Large intestine (tissue), 12 donors: ENCODE measurements around the gene FBF1. TPM values are rescaled to one million over a fixed set of nuclear protein-coding genes. Genes with fewer than 3 reads are reported as not detected.
A peak's percentile ranks its signal among the peaks of the same experiment; 100 is the strongest.

Experiments
- DNase-seq, 2 donors: peaks; one replicate each; pipeline versions ENCODE4 v3.0.0 to v3.0.0-alpha.2; 2013
- H3K27ac ChIP-seq: one replicate; pipeline ENCODE4 v1.5.1; 2013; ENCODE audit warnings: low read length
- H3K27me3 ChIP-seq: 2 replicates; pipeline ENCODE4 v1.6.1; 2013; ENCODE audit warnings: low read length; ENCODE audit not compliant: control insufficient read depth, insufficient read depth
- H3K36me3 ChIP-seq: 2 replicates; pipeline ENCODE4 v1.6.1; 2013; ENCODE audit warnings: low read length; ENCODE audit not compliant: control insufficient read depth, insufficient read depth
- H3K4me1 ChIP-seq: one replicate; pipeline ENCODE4 v1.6.1; 2013; ENCODE audit warnings: low read length; ENCODE audit not compliant: control insufficient read depth, insufficient read depth
- H3K4me3 ChIP-seq: one replicate; pipeline ENCODE4 v1.5.1; 2013; ENCODE audit warnings: low read length
- H3K9me3 ChIP-seq: one replicate; pipeline ENCODE4 v1.6.1; 2013; ENCODE audit warnings: mild to moderate bottlenecking, low read depth, low read length, moderate library complexity; ENCODE audit not compliant: control insufficient read depth
- WGBS: methylation state at CpG from one replicate; pipeline ENCODE4 v1.1.5; 2013; ENCODE audit warnings: low lambda C conversion rate; ENCODE audit not compliant: insufficient coverage; 5-methylcytosine and 5-hydroxymethylcytosine counted together
- long read RNA-seq, 11 donors: transcript quantifications; one replicate each; lab custom pipeline, GENCODE V29; 2026
- polyA plus RNA-seq: library from polyadenylated mRNA; unstranded; fragments of 120-200 nt; gene quantifications from one replicate; pipeline ENCODE4 v1.2.1, GENCODE V29; 2013

Gene FBF1, protein sequence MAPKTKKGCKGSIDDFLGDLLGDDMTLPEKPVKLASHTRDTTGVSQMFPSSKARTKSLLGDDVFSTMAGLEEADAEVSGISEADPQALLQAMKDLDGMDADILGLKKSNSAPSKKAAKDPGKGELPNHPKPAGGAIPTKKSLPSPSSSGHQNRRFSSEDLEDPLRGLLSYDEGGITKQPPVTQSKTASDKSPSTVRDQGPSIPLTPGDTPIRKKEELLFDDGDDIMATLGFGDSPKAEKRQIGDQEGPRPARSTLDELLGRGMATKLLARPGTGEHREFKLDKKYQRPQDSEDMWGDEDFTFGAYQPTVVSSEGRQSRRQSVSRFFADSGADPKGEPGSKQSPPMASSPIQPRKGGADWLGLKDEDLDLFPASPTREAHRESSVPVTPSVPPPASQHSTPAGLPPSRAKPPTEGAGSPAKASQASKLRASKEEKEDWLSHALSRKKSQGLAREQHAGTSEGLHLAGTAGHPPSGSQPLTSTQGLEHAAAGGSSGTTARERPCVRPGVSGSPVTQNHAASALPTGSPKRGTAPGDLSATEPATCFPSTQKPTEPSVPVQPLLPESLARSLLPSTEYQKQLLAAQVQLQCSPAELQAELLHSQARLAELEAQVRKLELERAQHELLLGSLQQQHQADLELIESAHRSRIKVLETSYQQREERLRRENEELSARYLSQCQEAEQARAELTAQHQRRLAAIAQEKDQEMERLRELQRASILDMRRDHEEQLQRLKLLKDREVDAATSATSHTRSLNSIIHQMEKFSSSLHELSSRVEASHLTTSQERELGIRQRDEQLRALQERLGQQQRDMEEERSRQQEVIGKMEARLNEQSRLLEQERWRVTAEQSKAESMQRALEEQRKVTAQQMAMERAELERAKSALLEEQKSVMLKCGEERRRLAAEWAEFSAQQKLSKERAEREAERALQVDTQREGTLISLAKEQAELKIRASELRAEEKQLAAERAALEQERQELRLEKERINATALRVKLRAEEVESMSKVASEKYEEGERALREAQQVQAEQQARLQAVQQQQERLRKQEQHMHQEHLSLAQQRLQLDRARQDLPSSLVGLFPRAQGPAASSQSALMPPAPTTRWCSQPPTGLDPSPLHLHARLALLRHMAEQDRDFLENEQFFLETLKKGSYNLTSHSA
- polyA plus RNA-seq = 52.1 TPM
- long read RNA-seq, donor 1 = 0 reads
- long read RNA-seq, donor 2 = 0 reads
- long read RNA-seq, donor 3 = 0 reads
- long read RNA-seq, donor 4 = 0 reads
- long read RNA-seq, donor 5 = 0 reads
- long read RNA-seq, donor 6 = 0 reads
- long read RNA-seq, donor 7 = 0 reads
- long read RNA-seq, donor 8 = 0 reads
- long read RNA-seq, donor 9, partial matches to known transcripts = 0 of 1 reads
- long read RNA-seq, donor 9, other reads (novel, unspliced or antisense) = 0 of 1 reads
- long read RNA-seq, donor 10 = 0 reads
- long read RNA-seq, donor 11 = 0 reads

DNA sequence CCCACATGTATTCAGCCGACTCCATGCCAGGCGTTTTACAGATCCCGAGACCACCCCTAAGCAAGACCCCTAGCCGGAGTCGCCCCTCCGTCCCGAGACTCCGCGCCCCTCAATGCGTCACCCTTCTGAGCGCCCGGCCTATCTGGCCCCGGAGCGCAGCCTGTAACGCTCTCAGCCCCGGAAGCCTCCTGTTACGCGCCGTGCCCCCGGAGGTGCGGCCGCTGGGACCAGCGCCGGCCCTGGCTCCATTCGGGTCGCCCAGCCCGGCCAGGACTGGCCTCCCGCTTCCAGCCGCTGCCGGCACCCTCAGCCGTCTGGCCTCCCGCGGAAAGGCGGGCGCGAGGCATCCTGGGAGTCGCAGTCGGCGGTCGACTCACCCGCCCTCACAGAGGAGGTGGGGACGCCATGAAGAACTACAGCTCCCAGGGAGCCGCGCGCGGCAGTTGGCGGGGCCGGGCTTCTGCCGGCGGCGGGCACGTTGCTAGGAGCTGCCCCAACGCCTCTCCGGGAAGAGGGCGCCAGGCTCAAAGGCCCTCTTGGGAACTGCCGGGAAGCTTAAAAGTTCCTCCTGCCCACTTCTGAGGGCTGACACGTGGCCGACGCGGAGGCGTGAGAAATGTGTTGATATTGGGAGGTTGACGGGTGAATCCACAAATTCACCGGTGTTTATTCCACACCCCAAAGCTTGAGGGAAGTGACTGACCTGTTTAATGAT is at the start of gene FBF1:
Gene FBF1 (minus strand): TSS at position 316 of the 715 bp plus-strand sequence. CDS start 2,893 bp downstream, outside the sequence.
- WGBS = no CpG with 5 or more reads among the region's 63 CpGs
- H3K27ac ChIP-seq = peak within 1 kb of the TSS; percentile 61
- peak within 1 kb of the TSS; percentile 99 for H3K4me3 ChIP-seq

DNA sequence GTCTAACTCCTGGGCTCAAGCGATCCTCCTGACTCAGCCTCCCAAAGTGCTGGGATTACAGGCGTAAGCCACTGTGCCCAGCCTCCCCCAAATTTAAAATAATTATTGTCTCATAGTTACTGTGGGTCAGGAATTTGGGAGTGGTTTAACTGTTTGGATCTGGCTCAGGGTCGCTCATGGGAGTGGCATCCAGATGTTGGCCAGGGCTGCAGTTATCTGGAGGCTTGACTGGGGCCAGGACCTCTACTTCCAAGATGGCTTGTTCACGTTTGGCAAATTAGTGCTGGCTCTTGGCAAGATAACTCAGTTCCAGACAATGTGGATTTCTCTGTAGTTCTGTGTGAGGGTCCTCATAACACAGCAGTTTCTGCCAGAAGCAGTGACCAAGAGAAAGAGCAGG is 46.2 kb upstream of the FBF1 start:
- no peak for DNase-seq
- peaks cover 21% of the 10 kb centered on the region for H3K36me3 ChIP-seq
- H3K27me3 ChIP-seq = no peaks in the 10 kb centered on the region
- WGBS = no CpG with 5 or more reads among the region's 4 CpGs
- H3K27ac ChIP-seq = no peak overlapping the region
- no peak overlapping the region for H3K4me3 ChIP-seq
- no peaks in the 10 kb centered on the region for H3K9me3 ChIP-seq
- H3K4me1 ChIP-seq = peaks cover 13% of the 10 kb centered on the region

More for the DNA sequence above, at the start of gene FBF1:
- H3K27me3 ChIP-seq = no peaks in the 10 kb centered on the region
- H3K9me3 ChIP-seq = no peaks in the 10 kb centered on the region
- peaks cover 14% of the 10 kb centered on the region for H3K36me3 ChIP-seq
- peak; percentile 95 to 97 for DNase-seq
- H3K4me1 ChIP-seq = peaks cover 6% of the 10 kb centered on the region

DNA sequence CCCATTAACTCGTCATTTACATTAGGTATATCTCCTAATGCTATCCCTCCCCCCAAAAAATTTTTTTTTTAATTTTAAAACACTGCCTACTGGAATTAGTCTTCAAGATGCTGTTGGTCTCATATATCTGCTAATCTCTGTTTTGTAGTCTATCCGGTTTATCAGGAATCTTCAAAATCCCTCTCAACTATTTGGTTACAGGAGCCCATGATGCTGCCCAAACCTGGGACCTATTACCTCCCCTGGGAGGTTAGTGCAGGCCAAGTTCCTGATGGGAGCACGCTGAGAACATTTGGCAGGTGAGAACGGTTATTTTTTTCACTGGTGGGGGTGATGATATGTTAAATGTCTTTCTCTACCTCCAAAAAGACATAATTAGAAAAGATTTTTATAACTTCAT is 45.1 kb upstream of the FBF1 start:
- Histone ChIP-seq H3K4me1 (peaks cover 23% of the 10 kb centered on the region), H3K27ac (no peak overlapping the region), H3K9me3 (no peaks in the 10 kb centered on the region), H3K4me3 (no peak overlapping the region), H3K36me3 (peaks cover 11% of the 10 kb centered on the region), H3K27me3 (no peaks in the 10 kb centered on the region)
- no peak for DNase-seq
- WGBS = no CpG with 5 or more reads among the region's 4 CpGs

DNA sequence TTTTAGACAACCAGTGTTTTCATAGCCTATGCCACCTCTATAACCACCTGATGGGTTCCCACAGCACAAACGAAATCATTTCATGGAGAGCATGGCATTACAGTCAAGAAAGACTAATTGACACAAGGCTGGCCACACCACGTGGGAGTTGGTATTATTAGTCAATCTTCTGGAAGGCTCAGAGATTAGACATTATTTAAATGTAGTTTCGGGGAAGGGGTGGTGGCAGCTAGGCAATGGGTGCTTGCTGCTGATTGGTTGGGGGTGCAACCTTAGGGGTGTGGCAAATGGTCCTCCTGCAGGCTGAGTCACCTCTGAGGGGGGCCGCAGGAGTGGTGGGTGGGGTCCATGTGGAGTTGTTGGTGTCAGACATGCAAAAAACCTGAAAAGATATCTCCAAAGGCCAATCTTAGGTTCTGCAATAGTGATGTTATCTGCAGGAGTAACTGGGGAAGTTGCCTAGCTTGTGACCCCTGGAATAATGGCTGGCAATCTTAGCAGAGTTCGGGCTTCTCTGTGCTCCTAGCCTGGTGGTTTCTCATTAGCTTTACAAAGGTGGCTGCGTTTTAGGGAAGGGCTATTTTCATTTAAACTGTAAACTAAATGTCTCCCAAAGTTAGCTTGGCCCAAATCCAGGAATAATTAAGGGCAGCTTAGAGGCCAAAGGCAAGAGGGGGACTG is 42.8 kb upstream of the FBF1 start:
- peak; percentile 50 to 71 for DNase-seq
- Histone ChIP-seq H3K4me1 (peaks cover 31% of the 10 kb centered on the region), H3K4me3 (no peak overlapping the region), H3K9me3 (no peaks in the 10 kb centered on the region), H3K27ac (peak overlapping the region; percentile 68), H3K36me3 (peaks cover 8% of the 10 kb centered on the region), H3K27me3 (no peaks in the 10 kb centered on the region)
- 40% methylated on average over 1 of the region's 6 CpGs for WGBS

DNA sequence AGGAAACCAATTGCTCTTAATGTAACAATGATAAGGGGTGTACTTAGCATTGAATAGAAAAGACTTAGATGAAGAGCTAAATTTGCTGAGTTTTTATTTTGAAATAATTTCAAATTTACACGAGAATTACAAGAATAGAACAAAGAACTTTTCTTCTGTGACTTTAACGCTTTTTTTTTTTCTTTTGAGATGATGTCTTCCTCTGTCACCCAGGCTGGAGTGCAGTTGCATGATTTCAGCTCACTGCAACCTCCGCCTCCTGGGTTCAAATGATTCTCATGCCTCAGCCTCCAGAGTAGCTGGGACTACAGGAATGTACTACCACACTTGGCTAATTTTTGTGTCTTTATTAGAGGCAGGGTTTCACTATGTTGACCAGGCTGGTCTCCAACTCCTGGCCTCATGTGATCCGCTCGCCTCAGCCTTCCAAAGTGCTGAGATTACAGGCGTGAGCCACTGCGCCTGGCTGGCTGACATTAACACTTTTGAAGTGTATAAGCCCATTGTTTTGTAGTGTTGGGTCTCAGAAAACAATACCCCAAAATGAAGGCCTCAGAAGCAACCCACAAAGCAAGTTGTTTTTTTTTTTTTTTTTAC is 40.3 kb upstream of the FBF1 start:
- DNase-seq = no peak
- H3K27ac ChIP-seq = peak overlapping the region; percentile 14

DNA sequence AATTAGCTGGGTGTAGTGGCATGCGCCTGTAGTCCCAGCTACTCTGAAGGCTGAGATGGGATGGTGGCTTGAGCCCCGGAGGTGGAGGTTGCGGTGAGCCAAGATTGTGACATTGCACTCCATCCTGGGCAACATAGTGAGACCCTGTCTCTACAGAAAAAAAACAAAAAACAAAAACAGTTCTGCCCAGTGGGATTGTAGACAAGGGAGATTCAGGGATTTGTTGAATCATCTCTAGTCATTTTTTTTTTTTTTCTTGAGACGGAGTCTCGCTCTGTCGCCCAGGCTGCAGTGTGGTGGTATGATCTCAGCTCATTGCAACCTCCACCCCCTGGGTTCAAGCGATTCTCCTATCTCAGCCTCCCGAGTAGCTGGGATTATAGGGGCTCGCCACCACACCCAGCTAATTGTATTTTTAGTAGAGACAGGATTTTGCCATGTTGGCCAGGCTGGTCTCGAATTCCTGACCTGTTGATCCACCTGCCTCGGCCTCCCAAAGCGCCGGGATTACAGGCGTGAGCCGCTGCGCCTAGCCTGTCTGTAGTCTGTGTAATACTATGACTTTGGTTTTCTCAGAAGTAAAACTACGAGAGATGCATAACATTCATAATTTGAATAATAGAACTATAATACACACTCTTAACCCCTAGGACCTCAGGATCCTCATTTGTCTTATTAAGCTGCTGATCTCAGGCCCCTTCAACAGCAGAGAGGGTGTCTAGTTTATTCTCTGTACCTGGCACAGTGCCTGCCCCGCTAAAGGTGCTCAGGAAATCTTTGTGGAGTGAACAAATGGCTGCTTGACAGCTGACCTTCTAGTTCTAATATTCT is 39.6 kb upstream of the FBF1 start:
- peak overlapping the region; percentile 77 for H3K4me3 ChIP-seq
- no CpG with 5 or more reads among the region's 18 CpGs for WGBS

More for the DNA sequence above, 40.3 kb upstream of the FBF1 start:
- Histone ChIP-seq H3K36me3 (peaks cover 2% of the 10 kb centered on the region), H3K4me3 (no peak overlapping the region), H3K4me1 (peaks cover 42% of the 10 kb centered on the region), H3K27me3 (no peaks in the 10 kb centered on the region), H3K9me3 (no peaks in the 10 kb centered on the region)
- WGBS = no CpG with 5 or more reads among the region's 7 CpGs

DNA sequence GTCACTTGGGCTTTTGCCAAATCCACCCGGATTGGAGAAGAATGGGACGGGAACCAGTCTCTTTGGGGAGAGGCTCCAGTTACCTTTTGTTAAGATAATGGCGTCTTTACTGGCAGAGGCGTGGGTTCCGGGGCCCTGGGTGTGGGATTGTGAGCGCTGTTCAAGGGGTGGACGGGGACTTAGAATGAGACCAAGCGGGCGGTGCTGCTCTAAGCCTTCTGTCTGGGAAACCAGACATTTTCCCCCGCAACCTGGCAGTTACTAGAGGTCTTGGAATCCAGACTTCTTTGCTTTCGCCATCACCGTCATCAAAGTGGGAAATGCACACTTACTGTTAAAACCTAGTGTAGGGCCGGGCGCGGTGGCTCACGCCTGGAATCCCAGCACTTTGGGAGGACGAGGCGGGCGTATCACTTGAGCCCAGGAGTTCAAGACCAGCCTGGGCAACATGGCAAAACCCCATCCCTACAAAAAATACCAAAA is 38.9 kb upstream of the FBF1 start:
- peak overlapping the region; percentile 99 for H3K27ac ChIP-seq
- H3K4me1 ChIP-seq = peaks cover 48% of the 10 kb centered on the region
- DNase-seq = no peak
- H3K27me3 ChIP-seq = no peaks in the 10 kb centered on the region
- H3K36me3 ChIP-seq = no peaks in the 10 kb centered on the region
- H3K4me3 ChIP-seq = peak overlapping the region; percentile 77
- no CpG with 5 or more reads among the region's 19 CpGs for WGBS
- no peaks in the 10 kb centered on the region for H3K9me3 ChIP-seq

More for the DNA sequence above, 39.6 kb upstream of the FBF1 start:
- H3K36me3 ChIP-seq = no peaks in the 10 kb centered on the region
- H3K4me1 ChIP-seq = peaks cover 45% of the 10 kb centered on the region
- no peaks in the 10 kb centered on the region for H3K27me3 ChIP-seq
- no peak for DNase-seq
- H3K27ac ChIP-seq = peak overlapping the region; percentile 99
- no peaks in the 10 kb centered on the region for H3K9me3 ChIP-seq

DNA sequence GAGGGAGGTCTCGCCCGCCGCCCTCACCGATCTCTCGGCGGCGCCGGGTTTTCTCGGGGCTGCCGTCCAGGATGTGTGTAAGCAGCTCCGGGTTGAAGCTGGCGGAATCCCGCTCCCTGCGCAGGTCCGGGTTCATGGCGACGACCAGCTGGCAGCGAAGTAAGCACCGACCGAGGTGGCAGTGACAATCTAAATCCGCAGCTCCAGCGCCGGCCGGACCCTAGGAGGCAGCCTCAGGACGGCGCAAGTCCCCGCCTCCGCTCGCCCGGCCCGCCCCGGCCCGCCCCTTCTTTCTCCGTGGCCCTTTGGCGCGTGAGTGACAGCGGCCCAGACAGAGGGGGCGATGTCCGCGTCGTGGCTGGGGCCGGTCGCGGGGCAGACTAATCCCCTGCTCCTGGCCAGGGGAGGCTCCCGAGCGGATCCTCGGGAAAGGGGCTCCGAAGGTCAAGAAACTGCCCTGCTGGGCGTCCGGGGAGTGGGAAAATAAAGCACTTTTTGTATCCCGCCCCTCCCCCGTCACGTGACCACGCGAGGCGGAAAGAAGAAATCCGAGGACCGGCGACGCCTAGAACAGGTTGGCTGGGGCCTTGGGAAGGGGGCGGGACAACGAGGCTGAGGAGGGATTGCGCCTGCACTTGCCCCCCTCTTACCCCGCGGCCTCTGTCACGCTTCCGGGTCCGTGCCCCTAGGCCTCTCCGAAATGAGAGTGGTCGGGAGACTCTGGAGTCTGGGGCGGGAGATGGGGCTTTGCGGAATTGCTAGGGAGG is 38.3 kb upstream of the FBF1 start, which contains the start of the genes ACOX1 and TEN1:
Gene ACOX1 (minus strand): TSS at position 229 of the 767 bp plus-strand sequence. CDS start 93 bp downstream, at position 136.
Gene TEN1 (plus strand): TSS at position 303 of the 767 bp plus-strand sequence. CDS start 6,953 bp downstream, outside the sequence.
- H3K9me3 ChIP-seq = no peaks in the 10 kb centered on the region
- peak within 1 kb of the TSS; percentile 77 for H3K4me3 ChIP-seq
- peaks cover 48% of the 10 kb centered on the region for H3K4me1 ChIP-seq
- WGBS = no CpG with 5 or more reads among the region's 72 CpGs
- DNase-seq = peak; percentile 98 to 99
- no peaks in the 10 kb centered on the region for H3K27me3 ChIP-seq
- H3K27ac ChIP-seq = peak within 1 kb of the TSS; percentile 99
- no peaks in the 10 kb centered on the region for H3K36me3 ChIP-seq
